ENCODE measurements around the gene OR1F1.

Gene OR1F1

GRCh38 chr16:3249020-3249419, 61.0 kb downstream of the OR1F1 start:
- no peak for DNase-seq (ENCODE audit: low read depth)

GRCh38 chr16:3249451-3249850, 61.4 kb downstream of the OR1F1 start:
- no peak for DNase-seq (ENCODE audit: low read depth)

- DNase-seq (ENCODE audit: low read depth), result no peak
Measured at GRCh38 chr16:3252967-3253366, 65.0 kb downstream of the OR1F1 start.

DNA sequence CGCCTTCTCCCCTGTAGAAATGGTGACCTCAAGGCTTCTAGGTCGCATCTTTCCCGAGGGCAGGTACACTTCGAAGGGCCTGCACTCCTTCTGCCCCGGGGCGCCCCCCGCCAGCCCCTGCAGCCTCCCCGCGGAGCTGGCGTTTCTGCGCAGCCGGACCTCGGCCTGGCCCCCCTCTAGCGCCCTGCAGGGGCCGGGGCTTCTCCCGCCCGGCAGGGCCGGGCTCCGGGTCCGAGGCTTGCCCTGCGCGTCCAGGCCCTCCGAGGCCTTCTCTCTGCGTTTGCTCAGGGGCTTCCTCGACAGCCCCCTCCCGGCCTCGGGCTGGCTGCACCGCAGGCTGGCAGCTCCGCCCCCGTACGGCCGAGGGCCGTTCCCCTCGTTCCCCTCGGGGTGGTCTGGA, 66.3 kb downstream of the OR1F1 start:
- DNase-seq (ENCODE audit: low read depth), result no peak

All from fibroblast of the conjunctiva (primary cell).